22Rv1 (cell line): ENCODE data around the gene SLBP.

Experiments
- CTCF ChIP-seq: fragments of 450-650 bp; IDR thresholded peaks from 2 replicates; pipeline ENCODE4 v1.5.1; 2017; ENCODE audit warnings: mild to moderate bottlenecking
- ZFX ChIP-seq: fragments of 450-650 bp; IDR thresholded peaks from 2 replicates; pipeline ENCODE4 v1.6.1; 2017; ENCODE audit warnings: antibody characterized with exemption, borderline replicate concordance

- no peak for TF ChIP-seq CTCF
- TF ChIP-seq ZFX: no peak
Measured at GRCh38 chr4:1752284-1753041, 40.3 kb upstream of the SLBP start.
